HG03571 (cell line): ENCODE results near the gene FHOD3.
"Not testable (repeated sequence)": the region's sequence is repeated elsewhere in the genome, so short reads cannot be mapped to it uniquely, and the experiment has no call there.

Source experiments
- ATAC-seq: cut with Tn5 transposase; IDR thresholded peaks from one replicate; pipeline ENCODE4 v1.9.1; 2021; ENCODE audit not compliant: unreplicated experiment

Gene FHOD3

DNA sequence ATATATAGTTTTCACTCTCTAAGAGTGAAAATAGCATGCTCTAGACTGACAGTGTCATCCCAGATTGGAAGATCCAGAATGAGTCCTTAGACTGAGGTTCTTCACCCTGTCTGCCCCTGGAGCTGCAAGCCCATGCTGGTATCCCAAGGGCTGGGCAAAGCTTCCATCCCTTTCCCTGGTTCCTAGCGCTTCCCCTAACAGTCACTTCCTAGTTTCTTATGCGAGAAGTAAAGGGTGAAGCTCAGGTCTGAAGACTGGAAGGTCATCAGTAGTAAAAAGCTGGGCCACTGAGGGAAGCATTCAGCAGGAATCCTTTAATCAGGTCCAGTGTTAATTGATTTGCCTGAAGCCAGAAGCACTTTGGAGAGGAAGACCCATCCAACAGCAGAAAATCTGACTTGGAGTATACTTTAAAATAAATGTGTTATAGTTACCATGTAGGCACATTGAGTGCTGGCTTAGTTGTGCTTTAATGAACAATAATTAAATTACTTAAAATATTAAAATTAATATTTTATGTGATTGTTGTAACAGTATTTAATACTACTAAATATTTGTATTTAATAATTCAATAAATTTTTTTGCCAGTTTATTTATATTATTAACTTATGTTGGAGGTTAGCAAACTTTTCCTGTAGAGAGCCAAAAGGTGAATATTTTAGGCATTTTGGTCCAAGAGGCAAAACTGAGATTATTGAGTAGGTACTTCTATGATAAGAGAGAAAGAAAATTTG, 237.9 kb downstream of the FHOD3 start:
- no peak for ATAC-seq

DNA sequence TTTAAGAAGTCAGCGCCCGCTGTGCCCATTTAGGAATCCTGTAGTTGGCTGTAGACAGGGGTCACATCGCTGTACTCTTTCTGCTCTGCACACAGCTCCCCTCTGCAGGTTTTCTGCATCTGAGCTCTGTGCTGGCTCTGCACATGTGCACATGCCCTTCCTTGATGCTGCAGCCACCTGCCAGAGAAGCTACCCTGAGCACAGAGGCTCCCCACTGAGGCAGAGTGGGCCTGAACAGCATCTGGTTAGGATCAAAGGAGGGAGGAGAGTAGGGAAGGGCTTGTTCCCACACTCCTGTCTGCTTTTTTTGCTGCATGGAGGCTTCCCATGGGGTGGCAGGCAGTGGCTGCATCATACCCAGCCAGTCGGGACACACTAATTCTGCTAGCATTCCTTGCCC, 238.9 kb downstream of the FHOD3 start:
- ATAC-seq, result no peak

DNA sequence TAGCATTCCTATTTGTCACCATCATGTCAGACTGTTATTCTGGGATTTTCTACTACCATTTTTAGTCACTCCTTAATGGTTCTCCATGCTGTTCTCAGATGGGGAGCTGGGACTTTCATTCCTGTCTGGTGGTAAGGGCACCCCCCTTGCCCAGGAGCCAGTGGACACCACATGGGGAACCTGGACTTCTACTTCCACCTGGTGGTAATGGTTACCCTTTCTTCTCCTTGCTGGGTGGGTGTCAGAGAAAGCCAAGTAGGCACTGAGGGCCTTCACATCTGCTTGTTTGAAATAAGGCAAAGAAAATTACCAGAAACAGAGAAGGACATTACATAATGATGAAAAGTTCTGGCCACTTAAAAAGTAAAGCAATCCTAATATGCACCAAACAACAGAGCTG, 239.8 kb downstream of the FHOD3 start:
- ATAC-seq, result no peak

DNA sequence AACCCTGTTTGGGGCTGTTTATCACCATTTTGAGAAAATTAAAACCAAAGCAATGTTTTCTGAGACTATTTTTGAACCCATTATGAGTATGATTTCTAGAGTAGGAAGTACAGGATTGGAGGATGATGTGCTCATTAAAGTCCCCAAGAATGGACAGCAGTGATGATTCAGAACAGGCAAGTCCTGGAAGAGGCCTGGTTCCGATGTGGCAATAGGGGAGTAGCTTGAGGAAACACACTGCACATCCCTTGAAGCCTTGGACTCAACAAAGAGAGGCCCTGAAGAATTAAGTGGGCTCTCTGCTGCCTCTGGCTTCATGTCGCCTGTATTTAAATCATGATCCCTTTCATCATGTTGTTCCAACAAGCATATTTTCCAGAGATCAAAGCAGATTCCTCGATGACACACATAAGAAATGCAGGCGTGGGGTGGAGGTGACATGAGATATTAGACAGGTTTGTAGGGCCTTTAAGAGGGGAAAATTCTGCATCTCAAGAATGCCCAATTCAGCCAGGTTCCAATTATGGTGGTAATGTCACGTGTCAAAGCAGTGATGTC, 242.2 kb downstream of the FHOD3 start:
- no peak for ATAC-seq

DNA sequence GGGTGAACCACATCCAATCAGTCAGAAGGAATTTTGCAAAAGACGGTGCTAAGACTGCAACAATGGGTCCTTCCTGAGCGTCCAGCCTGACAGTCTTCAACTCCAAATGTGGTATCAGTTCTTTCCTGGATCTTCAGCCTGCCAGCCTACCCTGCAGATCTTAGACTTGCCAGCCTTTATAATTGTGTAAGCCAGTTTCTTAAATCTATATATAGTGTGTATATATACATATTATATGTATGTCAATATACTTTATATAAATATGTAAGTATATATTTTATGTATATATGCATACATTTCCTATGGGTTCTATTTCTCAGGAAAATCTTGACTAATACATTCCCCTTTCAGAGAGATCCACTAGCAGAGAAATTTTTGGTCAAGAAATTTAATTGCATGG, 245.5 kb downstream of the FHOD3 start:
- ATAC-seq, result no peak

DNA sequence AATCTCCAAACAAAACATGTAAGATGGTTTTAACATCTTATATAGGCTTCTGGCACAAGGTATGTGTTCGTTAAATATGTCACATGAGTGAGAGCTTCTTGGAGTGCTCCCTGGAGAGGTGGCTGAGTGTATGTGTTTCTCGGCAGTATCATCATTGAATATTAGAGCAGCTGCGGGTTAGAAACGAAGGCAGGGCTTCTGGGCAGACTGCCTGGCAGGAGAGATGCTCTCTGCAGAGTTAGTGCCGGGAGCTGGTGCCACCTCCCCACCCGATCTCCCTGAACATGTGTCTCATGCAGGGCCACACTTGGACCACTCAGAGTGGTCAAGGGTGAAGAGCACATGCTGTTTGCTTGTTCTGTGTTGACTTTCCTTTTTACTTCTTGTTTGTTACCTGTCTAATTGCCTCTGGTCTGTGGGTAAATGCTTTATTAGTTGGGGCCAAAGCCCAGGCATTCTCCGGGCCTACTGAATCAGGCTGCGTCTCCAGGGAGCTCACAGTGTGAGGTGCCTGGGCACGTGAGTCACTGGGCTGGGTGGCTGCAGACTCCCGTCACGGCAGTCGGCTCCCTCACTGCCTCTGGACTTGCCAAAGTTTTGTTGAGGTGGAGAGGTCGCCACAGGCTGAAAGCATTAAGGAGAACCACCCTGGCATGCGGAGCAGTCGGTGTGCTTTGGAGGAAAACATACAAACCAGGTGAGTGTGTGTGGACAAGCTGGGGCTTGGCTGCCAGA, 246.6 kb downstream of the FHOD3 start:
- ATAC-seq, result no peak

DNA sequence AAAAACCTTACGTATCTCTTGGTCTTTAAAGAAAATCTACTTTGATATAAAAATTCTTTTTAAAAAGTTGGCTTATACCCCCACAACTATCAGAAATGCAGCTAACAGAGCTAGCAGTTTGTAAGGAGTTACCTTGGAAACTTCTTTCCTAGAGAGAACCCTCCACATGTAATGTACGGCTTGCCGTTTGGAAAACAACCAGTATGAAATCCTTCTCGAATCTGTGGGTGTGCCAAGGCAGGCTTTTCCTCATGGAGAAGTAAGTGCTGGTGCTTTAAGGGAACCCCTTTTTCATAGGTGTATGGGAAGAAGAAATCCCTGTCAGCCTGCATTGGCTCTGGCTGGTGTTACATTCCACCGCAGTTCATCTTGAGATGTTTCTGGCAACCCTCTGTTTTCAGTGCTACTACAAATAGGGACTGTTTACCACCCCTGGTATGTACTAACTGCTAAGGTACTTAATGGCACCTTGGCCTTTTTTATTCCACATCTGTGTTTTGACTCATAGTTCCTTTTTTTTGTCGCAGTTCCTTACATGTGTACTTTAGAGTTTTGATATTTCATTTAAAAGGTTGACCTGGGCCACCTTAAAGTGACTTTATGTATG, 248.4 kb downstream of the FHOD3 start:
- ATAC-seq, result no peak

DNA sequence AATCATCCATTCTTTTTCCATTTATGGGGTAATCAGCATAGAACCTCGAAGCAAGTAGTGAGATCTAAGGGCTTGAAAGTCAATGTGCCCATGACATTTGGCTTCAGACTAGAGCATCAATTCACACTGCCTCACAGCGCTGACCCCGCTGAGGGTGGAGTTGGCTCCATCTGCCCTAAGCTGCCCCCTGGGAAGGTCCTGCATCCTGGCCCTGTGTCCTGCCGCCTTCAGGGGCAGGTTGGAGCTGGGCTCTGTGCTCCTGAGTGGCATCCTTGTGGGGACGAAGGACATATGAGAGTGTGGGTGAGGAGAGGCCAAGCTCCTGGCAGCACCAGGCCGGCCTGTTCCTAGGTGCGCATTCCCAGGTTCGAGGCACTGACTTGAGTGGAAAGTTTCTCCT, 249.4 kb downstream of the FHOD3 start:
- ATAC-seq, result no peak

DNA sequence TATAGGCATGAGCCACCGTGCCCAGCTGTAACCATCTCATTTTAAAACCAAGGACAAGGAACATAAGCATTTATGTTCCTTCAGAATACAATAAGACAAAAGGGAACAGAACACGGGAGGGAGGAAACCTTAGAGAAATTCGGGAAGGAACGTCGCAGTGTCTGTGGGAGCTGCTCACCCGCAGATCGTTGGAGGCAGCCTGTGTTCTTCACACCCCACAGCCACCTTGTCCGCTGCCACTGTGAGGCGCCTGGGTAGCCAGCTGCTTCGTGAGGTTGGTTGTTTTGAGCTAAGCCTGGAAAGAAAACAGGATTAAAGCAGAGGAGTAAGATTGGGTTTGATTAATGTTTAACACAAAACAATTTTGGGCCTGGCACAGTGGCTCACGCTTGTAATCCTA, 250.0 kb downstream of the FHOD3 start:
- no peak for ATAC-seq

DNA sequence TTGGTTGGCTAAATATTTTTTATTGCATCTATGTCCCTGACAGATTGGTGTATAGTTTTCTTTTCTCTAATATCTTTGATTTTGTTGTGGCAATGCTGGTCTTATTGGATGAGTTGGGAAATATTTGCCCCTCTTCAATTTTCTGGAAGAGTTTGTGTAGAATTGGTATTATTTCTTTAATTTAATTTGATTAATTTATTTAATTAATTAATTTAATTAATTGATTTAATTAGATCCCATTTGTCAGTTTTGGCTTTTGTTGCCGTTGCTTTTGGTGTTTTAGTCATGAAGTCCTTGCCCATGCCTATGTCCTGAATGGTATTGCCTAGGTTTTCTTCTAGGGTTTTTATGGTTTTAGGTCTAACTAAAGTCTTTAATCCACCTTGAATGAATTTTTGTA, 253.8 kb downstream of the FHOD3 start:
- not testable (repeated sequence) for ATAC-seq

DNA sequence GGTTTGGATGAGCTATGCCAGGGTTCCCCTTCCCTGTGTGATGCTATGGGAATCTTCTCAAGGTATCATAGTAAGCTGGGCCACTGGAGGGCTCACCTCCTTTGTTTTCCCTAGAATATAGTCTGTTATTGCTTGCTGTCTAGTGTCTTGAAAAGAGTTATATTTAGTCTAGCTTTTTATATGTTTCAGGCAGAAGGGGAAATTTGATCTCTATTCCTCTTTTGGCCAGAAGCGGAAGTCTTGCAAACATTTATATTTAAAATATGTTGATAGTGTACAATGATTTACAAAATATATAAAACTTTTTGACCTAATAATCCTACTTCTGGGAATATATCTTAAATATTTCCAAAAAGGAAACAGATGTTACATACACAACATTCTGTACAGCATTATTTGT, 260.7 kb downstream of the FHOD3 start:
- ATAC-seq, result no peak

DNA sequence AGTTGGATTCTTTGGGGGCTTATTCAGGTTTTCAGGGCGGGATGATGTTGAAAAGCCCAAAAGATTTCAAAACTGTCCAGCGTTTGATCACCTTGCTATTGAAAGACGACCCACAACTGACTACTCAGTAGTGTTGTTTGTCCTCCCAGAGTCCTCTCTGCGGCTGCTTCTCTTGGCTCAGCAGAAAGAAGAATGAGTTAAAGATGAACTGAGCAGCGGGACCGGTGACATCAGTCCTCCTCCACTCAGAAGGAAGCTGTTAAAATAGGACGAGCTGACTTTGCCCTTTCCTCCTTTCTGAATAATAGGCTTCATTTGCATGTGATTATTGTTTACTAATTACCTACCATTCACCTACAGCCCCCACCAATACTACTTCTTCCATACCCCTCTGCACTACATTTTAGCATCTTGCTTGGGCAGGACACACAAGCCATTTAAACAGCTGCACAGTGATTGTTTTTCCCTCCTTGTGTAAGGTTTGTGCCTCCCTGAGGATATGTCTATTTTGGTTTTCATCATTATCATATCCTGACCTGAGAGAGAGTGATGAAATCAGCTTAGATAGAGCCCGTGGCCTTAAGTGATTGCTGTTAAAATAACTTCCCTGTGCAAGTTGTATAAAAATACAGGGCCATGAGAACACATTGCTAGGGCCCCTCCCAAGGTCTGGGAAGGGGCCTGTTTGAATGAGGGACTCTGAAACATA, 261.8 kb downstream of the FHOD3 start:
- no peak for ATAC-seq

DNA sequence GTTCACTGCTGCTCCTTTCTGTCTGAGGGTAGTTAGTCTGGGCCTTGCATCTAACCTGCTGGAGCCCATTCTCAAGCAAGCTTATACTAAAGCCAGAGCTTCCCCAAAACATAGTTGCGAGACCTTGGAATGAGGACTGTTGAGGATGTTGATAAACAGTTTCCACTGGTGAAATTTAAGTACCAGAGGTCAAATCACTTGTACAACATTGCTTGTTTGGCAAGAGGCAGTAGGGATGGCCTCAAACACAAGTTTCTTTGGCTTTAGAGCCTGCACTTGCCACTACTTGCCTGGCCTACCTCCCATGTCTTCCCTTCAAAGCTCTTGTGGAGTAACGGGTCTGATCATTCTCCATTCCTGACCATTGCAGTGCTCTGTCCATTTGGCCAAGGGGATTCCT, 262.7 kb downstream of the FHOD3 start:
- ATAC-seq, result no peak

DNA sequence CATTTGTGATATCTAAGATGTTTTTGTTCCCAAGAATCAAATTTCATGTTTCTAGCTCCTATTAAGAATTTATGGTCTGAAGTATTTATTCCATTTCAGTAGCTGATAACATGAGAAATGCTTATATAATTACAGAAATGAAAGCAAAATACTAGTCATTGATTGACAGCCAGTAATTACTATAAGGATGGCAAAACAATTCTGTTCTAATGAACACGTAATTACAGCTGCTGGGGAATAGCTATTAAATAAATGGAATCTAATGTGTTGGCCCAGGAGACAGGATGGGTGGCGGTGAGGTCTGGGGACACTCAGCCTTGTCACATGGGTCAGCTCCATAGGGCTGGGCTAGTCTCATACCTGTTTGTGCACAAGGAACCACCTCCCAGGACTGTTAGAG, 263.5 kb downstream of the FHOD3 start:
- ATAC-seq, result no peak

DNA sequence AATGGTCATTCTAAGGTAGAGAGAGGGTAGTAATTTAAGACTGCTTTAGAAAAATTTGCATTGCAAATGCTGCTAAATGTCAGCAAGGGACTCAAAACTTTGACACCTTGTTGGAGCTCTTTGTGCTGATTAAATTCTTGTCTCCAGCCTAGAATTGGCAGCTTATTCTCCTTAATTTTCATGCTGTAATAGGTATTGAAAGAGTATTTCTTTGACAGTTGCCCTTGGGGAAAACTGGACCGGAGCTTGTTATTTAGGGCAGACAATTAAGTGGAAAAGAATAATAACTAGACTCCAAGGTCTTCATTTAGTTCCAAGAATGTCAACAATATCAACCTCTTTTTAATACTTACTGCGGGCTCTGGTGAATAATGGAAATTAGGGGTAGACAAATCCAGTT, 267.3 kb downstream of the FHOD3 start:
- no peak for ATAC-seq

DNA sequence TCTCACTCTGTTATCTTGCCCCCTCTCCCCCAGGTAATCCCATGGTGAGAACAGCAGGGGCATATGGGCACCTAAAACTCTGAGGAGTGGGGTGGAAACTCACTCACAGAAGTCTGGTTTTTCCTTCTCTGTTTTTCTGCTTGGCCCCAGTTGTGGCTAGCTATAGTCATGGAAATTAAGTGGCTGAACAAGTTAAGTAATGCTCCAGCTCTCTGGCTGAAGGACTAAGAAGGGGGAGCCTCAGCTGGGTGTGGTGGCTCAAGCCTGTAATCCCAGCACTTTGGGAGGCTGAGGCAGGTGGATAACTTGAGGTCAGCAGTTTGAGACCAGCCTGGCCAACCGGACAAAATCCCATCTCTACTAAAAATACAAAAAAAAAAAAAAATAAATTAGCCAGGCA, 270.3 kb downstream of the FHOD3 start:
- no peak for ATAC-seq

DNA sequence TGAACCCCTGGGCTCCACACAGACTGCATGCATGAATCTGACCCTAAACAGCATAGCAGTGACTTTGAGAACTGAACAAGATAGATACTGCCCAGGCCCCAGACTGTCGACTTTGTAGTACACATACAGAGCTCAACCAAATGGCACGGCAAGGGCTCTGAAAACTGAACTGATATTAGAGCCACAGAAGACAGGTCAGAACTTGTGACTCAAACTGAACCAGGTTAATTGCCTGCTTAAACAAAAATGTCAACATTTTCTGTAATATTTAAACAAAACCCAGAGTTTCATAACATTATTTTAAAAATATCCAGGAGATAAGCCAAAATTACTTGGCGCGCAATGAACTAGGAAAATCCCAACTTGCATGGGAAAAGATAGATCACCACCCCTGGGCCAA, 271.0 kb downstream of the FHOD3 start:
- no peak for ATAC-seq

DNA sequence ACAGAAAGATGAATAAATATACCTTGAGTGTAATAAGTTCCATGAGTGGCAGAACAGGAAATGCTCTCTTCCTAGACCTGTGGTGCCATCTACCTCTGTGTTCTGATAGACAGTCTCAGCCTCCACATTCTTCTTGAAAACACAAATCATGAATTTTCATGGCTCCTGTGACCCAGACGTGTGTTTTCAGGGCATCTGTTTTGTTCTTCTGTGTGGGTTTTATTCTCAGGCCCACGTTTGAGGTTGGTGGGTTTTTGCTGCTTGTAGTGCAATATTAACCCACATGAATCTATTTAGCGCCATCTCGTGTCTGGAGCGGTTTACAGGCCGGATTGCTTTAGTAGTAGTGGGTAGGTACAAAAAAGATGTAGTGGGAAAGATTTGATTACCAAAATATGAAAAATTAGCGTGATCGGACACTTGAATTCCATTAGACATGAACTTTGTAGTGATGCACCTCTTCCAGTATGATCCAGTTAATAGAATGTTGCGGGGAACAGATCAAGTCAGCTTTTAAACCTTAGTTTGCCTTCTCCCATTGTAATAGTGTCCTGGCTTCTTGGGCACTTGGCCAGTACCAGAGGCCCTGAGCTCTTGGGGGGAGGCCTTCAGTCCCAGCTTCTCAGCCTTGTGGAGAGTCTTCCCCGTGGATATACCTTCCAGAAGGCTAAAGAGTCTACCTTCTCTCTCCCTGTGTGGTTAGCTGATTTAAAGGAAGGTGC, 274.8 kb downstream of the FHOD3 start:
- no peak for ATAC-seq

DNA sequence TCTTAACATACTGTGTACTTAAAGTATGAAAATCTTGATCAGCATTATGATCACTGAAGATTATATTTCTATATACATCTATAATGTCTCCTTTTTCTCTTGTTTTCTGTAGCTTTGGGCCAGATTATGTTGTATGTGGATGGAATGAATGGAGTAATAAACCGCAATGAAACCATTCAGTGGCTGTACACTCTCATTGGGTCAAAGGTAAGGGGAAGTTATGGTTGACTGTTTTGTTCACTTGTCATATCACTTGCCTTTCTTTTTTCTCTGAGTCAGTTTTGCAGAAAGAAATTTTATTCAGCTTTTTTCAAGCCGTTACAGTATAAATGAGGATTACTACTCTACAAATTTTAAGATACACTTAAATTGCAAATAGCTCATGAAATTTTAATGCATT, 278.8 kb downstream of the FHOD3 start:
- ATAC-seq, result no peak

DNA sequence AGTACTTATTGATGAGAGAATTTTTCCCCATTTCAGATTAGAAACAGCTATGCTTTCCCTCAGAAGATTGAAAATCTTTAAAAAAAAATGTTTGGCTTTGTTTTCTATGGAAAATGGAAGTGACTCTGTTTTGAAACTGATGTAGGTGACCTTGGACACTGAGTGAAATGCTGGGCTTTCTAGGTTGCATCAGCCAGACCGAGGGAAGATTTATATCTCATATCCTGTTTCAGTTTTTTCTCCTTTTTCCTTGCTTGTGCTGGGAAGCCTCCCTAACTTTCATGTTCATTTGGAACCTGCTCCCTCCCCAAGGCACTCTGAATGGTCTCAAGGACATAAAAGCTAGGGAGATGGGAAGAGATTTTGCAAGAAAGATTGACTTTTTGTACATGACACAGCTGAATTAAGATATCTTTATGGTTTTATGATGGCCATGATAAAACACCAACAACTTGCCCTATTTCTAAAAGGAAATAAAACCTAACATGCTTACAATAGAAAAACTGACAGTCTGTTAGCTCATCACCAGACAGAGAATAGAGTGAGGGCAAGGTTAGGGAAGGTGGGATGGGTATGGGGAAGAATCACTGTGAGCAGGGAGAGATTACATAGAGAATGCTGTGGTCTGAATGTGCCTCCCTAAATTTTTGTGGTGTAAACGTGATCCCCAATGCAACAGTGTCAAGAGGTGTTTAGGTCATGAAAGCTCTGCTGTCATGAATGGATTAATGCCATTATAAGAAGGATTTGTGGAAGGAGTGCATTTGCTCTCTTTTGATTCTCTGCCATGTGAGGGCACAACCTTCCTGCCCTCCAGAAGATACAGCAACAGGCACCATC, 281.6 kb downstream of the FHOD3 start:
- ATAC-seq, result no peak
